HG03457 (cell line): ENCODE data around the gene UQCC5.
"Not testable (repeated sequence)": the region's sequence is repeated elsewhere in the genome, so short reads cannot be mapped to it uniquely, and the experiment has no call there.

Source experiments
- ATAC-seq: cut with Tn5 transposase; IDR thresholded peaks from one replicate; pipeline ENCODE4 v1.9.1; 2021; ENCODE audit warnings: moderate number of reproducible peaks; ENCODE audit not compliant: unreplicated experiment

UQCC5 gene

DNA sequence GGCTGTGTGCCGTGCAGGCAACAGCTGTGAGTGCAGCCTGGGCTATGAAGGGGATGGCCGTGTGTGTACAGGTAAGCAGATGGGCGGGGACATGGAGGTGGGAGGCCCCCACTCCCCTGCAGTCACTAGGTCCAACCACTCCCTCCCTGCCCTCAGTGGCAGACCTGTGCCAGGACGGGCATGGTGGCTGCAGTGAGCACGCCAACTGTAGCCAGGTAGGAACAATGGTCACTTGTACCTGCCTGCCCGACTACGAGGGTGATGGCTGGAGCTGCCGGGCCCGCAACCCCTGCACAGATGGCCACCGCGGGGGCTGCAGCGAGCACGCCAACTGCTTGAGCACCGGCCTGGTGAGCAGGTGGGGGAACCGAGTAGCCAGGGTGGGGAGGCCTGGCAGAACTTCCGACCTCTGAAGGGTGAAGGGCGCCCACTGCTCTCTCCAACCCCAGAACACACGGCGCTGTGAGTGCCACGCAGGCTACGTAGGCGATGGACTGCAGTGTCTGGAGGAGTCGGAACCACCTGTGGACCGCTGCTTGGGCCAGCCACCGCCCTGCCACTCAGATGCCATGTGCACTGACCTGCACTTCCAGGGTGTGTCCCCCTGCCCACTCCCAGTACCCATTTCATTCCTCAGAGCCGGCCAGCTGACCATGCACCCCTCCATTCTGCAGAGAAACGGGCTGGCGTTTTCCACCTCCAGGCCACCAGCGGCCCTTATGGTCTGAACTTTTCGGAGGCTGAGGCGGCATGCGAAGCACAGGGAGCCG, 14.3 kb upstream of the UQCC5 start:
- ATAC-seq, result no peak

DNA sequence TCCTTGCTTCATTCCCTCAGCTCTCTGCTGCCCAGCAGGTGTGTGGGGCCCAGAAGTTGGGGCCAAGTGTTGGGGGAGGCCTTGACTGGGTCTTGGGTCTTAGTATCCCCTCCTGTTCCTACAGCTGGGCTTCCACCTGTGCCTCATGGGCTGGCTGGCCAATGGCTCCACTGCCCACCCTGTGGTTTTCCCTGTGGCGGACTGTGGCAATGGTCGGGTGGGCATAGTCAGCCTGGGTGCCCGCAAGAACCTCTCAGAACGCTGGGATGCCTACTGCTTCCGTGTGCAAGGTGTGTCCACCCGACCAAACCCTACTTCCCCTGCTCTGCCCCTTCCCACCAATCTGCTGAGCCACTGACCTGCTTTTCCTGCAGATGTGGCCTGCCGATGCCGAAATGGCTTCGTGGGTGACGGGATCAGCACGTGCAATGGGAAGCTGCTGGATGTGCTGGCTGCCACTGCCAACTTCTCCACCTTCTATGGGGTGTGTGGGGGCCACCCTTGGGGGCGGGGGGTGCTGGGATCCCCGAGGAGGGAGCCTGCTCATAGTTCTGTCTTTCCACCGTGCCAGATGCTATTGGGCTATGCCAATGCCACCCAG, 13.7 kb upstream of the UQCC5 start:
- ATAC-seq, result no peak

DNA sequence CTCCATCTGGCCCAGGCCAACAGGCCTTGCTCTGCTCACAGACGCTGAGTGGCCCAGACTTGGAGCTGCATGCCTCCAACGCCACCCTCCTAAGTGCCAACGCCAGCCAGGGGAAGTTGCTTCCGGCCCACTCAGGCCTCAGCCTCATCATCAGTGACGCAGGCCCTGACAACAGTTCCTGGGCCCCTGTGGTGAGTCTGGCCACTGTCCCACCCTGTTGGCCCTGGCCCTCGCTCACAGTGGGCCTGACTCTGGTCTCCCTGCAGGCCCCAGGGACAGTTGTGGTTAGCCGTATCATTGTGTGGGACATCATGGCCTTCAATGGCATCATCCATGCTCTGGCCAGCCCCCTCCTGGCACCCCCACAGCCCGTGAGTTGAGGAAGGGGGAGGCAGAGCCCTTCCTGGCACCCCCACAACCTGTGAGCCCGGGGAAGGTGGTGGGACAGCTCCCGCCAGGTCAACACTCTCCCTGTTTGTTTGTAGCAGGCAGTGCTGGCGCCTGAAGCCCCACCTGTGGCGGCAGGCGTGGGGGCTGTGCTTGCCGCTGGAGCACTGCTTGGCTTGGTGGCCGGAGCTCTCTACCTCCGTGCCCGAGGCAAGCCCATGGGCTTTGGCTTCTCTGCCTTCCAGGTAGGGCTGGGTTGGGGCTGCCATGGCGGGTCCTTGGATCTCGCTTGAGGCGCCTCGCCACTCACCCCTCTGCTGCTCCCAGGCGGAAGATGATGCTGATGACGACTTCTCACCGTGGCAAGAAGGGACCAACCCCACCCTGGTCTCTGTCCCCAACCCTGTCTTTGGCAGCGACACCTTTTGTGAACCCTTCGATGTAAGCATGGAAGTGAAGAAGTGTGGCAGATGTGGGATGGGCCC, 12.8 kb upstream of the UQCC5 start:
- ATAC-seq, result no peak

DNA sequence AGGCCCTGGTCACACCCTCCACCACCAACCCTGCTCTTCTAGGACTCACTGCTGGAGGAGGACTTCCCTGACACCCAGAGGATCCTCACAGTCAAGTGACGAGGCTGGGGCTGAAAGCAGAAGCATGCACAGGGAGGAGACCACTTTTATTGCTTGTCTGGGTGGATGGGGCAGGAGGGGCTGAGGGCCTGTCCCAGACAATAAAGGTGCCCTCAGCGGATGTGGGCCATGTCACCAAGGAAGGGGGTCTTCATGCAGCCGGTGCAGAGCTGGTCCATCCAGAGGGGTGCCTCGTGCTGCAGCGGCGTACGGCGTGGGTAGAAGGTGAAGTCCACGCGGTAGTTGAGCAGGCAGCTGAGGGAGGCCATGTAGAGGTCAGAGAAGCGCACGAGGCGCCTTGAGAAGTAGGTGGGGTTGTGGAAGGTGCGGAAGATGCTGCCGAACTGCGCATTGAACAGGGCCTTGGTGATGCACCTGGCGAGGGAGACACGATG, 12.1 kb upstream of the UQCC5 start:
- no peak for ATAC-seq

DNA sequence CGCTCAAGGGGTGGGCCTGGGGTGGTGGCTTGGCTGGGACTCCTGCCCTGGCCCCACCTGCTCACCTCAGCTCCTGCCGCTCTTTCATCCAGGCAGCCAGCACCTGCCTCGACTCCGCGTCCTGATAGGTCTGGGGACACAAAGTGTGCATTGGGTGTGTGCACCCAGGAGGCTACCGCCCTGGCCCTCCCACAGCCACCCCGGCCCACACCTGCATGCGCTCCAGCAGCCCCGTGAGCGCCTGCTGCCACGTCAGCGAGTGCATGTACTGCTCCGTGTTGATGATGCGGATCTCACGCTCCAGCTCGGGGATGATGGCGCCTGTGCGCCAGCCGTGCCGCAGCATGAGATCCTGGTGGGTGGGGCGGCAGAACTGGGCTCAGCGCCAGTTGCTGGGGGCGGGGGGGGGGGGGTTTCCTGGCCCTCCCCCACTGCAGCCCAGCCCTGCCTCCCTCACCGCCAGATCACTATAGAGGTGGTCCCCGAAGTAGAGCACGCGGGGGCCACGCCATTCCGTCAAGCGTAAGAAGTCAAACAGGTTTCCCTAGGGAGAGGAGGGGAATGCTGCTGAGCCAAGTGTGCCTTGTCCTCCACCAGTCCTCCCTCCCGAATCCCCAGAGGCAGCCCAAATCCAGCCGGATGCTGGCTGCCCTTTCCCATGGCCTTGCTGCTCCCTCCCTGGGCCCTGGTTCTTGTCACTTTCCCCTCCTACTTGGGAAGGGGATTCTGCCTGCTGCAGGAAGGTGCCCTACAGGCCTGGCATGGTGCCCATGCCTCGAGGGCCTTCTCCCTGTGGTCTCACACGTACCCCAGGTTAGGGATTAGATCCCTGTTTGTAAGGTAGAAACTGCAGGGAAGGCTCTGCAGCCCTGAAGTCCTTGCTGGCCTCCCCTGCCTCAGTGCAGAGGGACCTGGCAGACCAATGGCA, 11.4 kb upstream of the UQCC5 start:
- ATAC-seq, result no peak

DNA sequence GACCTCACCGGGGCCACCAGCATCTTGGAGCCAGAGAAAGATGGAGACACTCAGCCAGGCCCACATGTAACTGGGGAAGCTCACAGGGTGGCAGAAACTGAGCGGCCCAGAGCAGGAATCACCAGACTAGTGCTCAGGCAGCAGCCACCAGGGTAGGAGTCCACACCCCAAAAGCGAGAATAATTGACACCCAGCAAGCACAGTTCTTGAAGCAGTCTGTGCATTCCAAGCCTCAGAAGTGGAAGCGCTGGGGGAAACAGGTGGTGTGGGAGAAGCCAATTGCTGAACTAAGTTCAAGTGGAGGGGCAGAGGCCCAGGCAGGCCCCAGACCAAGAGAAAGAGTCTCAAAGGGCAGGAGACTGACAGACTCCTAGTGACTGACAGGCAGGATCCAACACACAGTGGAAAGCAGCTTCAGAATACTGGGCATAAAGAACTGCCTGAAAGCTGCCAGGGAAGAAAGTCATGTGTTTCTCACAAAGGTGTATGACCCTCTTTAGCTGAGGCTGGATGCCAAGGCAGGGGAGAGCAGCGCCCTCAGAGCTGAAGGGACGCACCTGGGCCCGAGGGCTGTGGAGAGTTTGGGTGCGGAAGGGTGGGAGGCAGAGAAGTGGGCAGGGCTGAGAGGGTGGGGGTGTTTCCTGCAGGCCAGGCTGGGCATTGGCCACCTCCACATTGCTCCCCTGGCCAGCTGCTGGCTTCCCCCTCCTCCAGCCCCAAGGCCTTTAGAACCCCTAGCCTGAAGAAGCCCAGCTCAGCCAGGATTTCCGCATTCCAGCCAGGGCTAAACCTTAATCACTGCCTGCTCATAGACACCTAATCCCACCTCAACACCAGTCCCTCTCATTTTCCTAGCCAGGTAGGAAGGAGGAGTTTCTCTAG, 10.5 kb upstream of the UQCC5 start:
- ATAC-seq, result no peak

DNA sequence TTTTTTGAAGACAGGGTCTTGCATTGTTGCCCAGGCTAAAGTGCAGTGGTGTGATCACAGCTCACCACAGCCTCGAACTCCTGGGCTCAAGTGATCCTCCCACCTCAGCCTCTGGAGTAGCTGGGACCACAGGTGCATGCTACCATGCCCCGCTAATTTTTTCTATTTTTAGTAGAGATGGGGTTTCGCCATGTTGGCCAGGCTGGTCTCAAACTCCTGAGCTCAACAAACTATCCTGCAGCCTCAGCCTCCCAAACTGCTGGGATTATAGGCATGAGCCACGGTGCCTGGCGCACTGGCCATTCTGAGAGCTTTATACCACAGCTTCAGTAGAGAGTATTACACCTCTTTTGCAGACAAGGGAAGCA, 9.8 kb upstream of the UQCC5 start:
- ATAC-seq, result not testable (repeated sequence)

DNA sequence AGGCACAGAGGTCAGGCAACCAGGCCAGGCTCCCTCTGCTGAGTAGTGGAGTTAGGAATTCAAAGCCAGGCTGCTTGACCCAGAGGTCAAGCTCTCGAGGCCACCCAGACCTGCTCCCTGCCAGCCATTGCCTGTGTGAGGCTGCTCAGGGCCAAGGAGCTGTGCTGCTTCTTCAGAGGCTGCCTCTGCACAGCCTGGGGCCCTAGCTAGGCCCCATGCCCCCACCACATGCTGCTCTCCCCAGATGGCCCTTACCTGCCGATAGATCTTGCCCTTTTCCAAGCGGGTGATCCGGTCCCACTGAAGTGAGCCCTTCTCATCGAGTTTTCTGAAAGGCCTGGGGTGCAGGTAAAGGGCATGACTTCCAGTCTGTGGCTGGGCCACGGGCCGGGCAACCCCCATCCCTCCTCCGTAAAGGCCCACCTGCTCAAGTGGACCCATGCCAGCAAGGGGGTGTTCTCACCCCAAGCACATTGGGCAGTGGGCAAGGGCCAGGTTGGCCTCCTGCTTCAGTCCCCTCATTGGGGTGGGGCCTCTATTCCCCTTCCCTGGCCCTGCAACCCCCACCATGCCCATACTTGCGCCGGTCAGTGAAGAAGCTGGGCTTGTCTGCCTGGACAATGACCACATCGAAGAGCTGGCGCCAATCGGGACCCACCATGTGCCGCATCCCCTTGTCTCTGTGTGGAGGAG, 9.2 kb upstream of the UQCC5 start:
- no peak for ATAC-seq

DNA sequence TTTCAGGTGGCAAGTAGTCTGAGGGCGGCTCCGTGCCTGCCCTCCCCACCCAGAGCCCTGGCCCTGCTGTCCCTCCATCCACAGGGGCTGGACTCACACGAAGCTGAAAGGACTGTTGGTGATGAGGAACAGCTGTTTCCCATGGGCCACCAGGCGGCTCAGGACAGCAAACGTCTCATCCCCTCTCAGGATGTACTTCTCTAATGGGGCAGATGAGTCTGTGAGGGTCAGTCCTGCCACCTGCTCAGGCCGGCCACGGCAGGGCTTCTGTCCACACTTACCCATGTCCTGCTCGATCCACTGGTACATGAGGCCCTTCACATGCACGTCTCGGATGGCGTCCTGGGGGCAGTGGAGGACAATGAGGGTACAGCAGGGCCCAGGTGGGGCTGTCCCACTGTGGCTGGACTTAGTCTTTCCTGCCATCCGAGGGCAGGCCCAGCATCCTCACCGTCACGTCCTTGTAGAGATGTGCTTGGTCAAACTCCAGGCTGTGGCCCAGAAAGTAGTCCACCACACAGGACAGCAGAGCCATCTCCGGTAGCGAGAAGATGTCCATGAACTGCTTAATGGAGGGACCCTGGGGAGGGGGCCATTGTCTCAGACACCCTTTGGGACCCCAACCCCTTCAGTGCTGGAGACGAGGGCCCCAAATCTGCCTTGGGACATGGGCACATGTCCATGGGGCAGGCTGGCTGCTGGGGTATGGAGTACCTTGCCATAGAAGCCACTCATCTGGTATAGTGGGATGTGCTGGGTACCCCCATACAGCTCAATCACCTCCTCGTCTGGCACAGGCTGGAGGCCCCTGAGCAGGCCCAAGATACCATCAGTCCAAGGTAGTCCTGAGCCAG, 8.4 kb upstream of the UQCC5 start:
- ATAC-seq, result no peak

DNA sequence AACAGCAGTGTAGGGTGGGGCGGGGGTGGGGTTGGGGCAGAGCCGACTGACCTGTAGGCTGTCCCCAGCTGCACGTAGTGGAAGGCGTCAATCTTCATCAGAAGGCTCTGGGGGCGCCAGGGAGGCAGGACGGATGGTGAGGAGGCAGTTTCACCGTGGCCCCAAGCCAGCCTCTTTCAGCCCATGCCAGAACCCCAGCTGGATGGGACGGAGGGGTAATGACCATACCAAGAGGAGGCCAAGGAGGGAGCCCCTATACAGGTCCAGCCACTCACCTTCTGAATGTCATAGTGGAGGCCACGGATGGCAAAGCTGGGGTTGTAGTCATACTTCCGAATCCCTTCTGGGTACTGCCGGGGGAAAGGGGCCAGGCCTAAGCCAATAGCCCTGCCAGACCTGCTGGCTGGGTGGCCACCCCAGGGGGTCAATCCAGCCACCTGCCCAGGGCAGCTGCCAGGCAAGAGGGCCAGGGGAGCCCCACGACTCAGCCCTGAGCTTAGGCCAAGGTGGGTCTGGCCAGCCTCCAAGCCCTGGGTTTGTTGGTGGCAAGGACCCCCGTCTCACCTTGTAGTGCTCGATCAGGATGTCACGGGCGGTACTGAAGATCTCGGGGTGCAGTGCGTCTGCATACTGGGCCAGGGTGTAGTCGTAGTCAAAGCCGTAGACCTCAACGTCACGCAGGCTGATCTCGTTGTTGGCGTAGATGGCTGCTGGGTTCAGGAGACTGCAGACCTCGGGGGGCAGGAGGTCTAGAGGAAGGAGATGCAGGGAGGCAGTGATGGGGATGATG, 7.6 kb upstream of the UQCC5 start:
- ATAC-seq, result no peak

DNA sequence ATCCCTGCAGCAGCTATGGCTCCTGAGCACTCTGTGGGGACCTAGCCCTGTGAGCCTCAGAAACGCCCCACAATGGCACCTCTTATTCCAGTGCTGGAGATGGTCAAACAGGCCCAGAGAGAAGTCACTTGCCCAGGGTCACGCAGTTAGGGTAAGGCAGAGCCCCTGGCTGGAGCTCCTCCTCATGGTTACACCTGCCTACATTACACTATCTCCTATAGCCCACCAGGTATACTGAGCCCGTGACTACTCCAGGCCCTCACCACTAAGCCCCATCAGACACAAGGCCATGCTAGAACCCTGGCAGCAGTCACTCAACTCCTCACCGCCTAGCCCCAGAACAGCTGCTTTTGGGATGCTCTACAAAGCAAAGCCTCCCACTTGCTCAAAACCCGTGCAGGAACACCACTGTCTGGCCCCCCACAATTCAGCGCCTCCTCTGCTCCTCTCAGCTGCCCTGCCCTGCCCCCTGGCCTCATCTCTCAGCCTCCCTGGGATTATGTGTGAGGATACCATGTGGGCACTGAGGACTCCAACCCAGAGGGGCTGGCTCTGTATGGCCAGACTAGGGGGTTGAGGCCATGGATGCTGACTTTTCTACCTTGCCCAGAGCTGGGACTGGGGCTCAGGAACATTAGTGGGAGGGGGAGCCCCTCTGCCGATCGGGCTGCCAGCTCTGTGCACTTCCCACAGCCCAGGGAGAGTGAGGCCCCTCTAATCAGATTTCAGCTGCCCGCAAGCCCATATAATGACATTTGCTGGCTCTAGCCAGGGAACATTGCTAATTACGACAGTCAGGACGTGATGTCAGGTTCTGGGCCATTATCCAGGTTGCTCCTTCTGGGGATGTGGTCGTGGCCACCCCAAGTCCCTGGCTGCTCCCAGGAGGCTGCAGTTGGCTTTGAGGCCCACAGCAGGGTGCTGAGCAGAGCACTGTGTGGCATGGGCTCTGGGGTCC, 6.8 kb upstream of the UQCC5 start:
- no peak for ATAC-seq

DNA sequence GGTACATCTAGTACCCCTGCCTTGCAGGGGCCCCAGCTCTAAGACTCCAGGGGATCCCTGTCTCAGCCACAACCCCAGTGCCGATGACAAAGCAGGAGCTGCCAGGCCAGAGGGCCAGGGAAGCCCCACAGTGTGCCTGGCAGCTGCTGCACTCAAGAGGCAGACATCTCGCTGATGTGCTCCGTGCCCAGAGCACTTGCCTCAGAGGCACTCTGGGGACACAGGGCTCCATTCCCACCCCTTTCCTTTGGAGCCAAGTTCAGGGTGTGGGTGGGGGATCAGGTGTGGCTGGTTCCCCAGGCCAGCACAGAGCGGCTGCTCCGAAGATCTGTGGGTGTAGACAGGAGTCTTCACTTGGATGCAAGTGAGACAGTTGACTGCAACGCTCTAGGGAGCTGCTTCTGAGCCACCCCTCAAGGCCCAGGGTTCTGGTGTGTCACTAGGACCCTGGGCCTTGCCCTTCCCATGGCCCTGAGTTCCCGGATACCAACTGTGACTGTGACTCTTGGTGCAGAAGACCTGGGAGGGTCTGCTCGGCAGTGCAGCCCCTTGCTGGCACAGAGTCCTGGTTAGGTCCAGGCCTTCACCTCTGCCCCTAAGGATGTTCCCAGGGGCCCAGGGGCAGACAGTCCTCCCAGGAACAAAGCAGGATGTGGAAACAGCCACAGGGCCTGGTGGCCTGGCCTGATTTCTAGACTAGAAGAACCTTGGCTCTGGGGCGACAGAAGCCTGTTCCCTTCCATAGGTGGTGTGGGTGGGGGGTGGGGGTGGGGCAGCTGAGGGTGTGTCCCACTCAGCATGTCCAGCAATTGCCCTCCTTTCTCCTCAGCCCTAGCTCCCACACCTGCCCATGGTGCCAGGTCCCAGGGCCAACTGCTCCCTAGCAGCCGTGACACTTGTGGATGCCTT, 5.2 kb upstream of the UQCC5 start:
- ATAC-seq, result no peak

DNA sequence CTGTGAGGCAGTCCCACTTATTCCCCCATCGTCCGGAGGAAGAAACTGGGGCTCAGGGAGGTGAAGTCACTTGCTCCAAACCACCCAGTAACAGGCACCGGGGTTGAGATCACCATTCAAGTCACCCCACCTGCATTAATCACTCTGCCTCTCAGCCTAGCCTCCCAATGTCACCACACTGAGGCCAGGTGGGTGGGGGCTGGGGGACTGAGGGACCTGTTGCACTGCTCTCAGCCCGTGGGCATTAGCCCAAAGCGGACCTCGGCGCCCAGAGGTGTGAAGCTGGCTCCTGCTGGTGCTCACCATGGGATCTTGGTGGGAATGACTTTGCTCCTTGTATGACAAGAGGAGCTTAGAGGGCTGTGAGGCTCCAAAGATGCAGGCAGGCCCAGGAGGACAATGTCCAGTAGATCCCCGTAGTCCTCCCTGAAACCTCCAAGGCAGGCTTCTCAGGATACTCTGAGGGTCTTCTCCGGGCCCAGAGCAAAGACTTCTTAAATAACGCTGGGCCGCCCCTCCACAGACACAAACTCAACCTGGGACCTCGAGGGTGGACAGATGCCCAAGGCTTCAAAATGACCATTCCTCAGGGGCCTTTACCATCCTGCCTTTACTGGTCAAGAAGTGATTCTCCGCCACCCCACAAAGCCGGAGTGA, 4.4 kb upstream of the UQCC5 start:
- no peak for ATAC-seq

DNA sequence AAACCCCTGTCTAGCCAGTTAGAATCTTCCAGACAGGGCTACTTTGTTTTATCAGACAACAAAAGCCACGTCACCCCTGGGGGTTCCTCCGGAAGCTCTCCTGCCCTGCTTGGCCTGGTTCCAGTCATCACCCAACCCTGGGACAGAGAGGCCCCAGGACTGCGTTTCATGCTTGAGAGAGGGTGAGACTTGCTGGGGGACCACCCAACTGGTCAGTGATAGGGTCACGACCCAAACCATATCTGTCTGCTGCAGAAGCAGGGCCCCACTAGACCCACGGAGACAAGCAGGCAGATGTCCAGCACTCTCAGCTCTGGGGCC, 3.9 kb upstream of the UQCC5 start:
- ATAC-seq, result no peak
